Measurements from ENCODE around the gene SLC22A15. TPM values are rescaled to one million over a fixed set of nuclear protein-coding genes. Genes with fewer than 3 reads are reported as not detected.

SLC22A15 gene
- total RNA-seq, 2 donors from 2014 or later = 1.1 to 1.2 TPM

DNA sequence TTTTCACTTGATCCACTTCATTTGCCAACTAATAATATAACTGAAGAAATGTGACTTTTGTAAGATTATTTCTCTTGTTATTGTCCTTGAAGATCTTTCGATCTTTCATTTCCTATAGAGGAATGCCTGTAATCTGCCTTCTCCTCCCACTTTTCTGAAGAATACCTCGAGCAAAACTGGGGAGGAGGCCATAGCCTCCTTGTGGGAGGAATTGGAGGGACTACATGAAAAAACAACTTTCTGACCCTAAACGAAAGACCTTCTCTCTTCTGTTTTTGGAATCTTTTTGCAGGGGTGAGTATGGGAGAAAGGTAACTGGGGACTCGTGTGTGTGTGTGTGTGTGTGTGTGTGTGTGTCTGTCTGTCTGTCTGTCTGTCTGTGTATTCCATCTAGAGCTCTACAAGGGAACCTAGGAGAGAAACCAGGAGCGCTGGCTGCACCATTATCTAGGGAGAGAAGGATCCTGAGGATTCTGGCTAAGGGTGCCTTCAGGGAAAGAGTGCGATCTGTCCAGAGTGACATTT lies 102.4 kb downstream of the SLC22A15 start:
- TF ChIP-seq, protein P1, sequence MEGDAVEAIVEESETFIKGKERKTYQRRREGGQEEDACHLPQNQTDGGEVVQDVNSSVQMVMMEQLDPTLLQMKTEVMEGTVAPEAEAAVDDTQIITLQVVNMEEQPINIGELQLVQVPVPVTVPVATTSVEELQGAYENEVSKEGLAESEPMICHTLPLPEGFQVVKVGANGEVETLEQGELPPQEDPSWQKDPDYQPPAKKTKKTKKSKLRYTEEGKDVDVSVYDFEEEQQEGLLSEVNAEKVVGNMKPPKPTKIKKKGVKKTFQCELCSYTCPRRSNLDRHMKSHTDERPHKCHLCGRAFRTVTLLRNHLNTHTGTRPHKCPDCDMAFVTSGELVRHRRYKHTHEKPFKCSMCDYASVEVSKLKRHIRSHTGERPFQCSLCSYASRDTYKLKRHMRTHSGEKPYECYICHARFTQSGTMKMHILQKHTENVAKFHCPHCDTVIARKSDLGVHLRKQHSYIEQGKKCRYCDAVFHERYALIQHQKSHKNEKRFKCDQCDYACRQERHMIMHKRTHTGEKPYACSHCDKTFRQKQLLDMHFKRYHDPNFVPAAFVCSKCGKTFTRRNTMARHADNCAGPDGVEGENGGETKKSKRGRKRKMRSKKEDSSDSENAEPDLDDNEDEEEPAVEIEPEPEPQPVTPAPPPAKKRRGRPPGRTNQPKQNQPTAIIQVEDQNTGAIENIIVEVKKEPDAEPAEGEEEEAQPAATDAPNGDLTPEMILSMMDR (IDR thresholded peaks at IDR 0.05) = no peak
- no peak for DNase-seq
- H3K36me3 ChIP-seq = no peaks in the 10 kb centered on the region
- no peaks in the 10 kb centered on the region for H3K4me1 ChIP-seq
- H3K9ac ChIP-seq (ENCODE audit: low read depth in 2 of 2, low read length in 2 of 2) = no peak overlapping the region
- intact Hi-C loops (cut with DNase I) = no loop called here
- no peaks in the 10 kb centered on the region for H3K9me3 ChIP-seq
- no peak overlapping the region for H3K27ac ChIP-seq
- H3K27me3 ChIP-seq = no peaks in the 10 kb centered on the region
- no peak overlapping the region for H3K4me3 ChIP-seq

DNA sequence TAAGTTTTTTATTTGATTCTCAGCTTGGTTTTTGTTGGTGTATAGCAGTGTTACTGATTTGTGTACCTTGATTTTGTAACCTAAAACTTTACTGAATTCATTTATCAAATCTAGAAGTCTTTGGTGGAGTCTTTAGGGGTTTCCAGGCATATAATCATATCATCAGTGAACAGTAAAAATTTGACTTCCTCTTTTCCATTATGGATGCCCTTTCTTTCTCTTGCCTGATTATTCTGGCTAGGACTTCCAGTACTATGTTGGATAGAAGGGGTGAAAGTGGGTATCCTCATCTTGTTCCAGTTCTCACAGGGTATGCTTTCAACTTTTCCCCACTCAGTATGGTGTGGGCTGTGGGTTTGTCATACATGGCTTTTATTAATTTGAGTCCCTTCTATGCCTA lies 111.3 kb downstream of the SLC22A15 start:
- no peaks in the 10 kb centered on the region for H3K9me3 ChIP-seq
- no peaks in the 10 kb centered on the region for H3K27me3 ChIP-seq
- H3K36me3 ChIP-seq = no peaks in the 10 kb centered on the region
- no peak overlapping the region for H3K27ac ChIP-seq
- H3K4me1 ChIP-seq = no peaks in the 10 kb centered on the region
- no peak overlapping the region for H3K9ac ChIP-seq (ENCODE audit: low read depth in 2 of 2, low read length in 2 of 2)
- no peak for DNase-seq
- no peak overlapping the region for H3K4me3 ChIP-seq
- TF ChIP-seq, protein P1 (IDR thresholded peaks at IDR 0.05) = no peak
- intact Hi-C loops (cut with DNase I) = no loop called here

- H3K36me3 ChIP-seq = no peaks in the 10 kb centered on the region
- no peaks in the 10 kb centered on the region for H3K27me3 ChIP-seq
- no peak overlapping the region for H3K9ac ChIP-seq (ENCODE audit: low read depth in 2 of 2, low read length in 2 of 2)
- no peak for DNase-seq
- TF ChIP-seq, protein P1 (IDR thresholded peaks at IDR 0.05) = no peak
- intact Hi-C loops (cut with DNase I) = no loop called here
- H3K9me3 ChIP-seq = no peaks in the 10 kb centered on the region
- H3K4me3 ChIP-seq = no peak overlapping the region
- H3K4me1 ChIP-seq = no peaks in the 10 kb centered on the region
- H3K27ac ChIP-seq = no peak overlapping the region
Observed at GRCh38 chr1:116089870-116090269, 113.6 kb downstream of the SLC22A15 start.

DNA sequence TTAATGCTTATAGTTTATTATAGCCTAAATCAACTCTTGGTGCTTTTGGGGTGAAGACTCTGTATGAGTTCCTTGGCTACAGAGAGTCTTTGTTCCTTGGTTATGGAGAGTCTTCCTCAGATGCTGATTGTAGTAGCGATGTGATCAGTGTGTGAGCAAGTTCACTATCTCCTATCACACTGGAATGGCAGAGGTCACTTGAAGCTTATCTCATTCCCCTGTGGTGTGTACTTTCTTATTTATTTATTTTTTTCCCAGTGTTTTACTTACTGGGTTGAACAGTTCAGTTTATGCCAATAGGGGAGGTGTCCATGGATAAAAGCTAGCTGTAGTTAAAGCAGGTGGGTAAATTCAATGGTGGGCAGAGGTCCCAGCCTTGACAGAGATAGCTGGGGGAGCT lies 114.8 kb downstream of the SLC22A15 start:
- intact Hi-C loops (cut with DNase I) = no loop called here
- Histone ChIP-seq H3K9ac (ENCODE audit: low read depth in 2 of 2, low read length in 2 of 2) (no peak overlapping the region), H3K27ac (no peak overlapping the region), H3K9me3 (no peaks in the 10 kb centered on the region), H3K4me1 (no peaks in the 10 kb centered on the region), H3K4me3 (no peak overlapping the region), H3K36me3 (no peaks in the 10 kb centered on the region), H3K27me3 (no peaks in the 10 kb centered on the region)
- no peak for DNase-seq
- TF ChIP-seq, protein P1 (IDR thresholded peaks at IDR 0.05) = no peak

- Histone ChIP-seq H3K4me1 (no peaks in the 10 kb centered on the region), H3K9ac (ENCODE audit: low read depth in 2 of 2, low read length in 2 of 2) (no peak overlapping the region), H3K27me3 (no peaks in the 10 kb centered on the region), H3K9me3 (no peaks in the 10 kb centered on the region), H3K4me3 (no peak overlapping the region), H3K36me3 (no peaks in the 10 kb centered on the region), H3K27ac (peak overlapping the region; percentile 24)
- TF ChIP-seq, protein P1 (IDR thresholded peaks at IDR 0.05) = no peak
- DNase-seq = no peak
- intact Hi-C loops (cut with DNase I) = no loop called here
Observed at GRCh38 chr1:116092752-116093489, 116.6 kb downstream of the SLC22A15 start.
